NCI-H446 treated with DMSO at 0.1 percent for 48 hours (cell line): ENCODE data around the gene CHST5.
A peak's percentile ranks its signal among the peaks of the same experiment; 100 is the strongest.

Experiments used
- DNase-seq: peaks from one replicate; lab custom pipeline; 2025; lab: John Stamatoyannopoulos, UW

Gene CHST5

DNA sequence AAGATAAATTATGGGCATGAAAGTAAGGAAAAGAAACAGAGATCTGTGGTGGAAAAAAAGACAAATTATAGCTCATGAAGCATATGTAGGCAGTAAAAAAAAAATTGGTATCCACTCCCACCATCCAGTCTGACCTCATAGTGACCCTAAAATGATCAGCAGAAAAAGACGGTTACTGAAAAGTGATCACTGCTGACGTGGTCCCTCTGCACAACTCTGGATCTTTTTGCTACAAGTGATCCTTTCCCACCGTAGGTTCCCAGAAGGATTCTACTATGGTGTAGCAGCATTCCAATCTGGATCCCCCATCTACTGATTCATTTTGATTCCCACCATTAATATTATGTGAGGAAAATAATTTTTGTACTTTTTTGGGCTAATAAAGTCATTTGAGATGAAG, 29.8 kb downstream of the CHST5 start:
- DNase-seq, result no peak

GRCh38 chr16:75503801-75504200, 32.1 kb downstream of the CHST5 start:
- no peak for DNase-seq

GRCh38 chr16:75502916-75503605, 32.8 kb downstream of the CHST5 start:
- no peak for DNase-seq

DNA sequence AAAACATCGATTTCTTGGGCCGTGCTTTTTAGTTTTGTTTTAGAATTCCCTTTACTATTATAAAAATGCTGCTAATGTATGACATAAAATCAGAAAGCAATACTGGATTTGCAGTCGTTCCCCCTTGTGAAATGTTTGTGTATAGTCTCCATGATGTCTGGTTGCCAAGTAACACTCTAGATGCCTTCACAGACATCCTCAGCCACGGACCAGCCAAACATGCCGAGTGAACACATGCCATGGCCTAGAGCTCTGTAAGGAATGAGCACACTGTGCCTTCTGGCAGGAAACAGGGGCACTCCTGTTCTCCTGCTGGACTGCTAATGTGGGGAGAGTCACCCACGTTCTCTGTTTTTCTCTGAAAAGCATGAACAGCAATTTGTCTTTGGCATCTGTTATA, 34.1 kb downstream of the CHST5 start:
- DNase-seq, result peak; percentile 2

DNA sequence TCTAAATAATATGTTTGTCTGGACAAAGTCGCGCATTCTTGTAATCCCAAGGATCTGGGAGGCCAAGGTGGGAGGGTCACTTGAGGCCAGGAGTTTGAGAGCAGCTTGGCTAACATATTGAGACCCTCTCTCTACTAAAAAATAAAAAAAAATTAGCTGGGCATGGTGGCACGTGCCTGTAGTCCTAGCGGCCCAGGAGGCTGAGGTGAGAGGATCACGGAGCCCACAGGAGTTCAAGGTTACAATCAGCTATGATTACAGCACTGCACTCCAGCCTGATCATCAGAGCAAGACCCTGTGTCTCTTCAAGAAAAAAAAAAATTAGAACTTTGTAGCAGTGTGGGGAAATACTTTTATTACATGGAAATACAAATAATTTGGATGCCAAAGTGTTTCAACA, 34.5 kb downstream of the CHST5 start:
- DNase-seq, result no peak

GRCh38 chr16:75498605-75499322, 37.1 kb downstream of the CHST5 start:
- peak; percentile 9 for DNase-seq

GRCh38 chr16:75497558-75497957, 38.4 kb downstream of the CHST5 start:
- peak; percentile 72 for DNase-seq

DNA sequence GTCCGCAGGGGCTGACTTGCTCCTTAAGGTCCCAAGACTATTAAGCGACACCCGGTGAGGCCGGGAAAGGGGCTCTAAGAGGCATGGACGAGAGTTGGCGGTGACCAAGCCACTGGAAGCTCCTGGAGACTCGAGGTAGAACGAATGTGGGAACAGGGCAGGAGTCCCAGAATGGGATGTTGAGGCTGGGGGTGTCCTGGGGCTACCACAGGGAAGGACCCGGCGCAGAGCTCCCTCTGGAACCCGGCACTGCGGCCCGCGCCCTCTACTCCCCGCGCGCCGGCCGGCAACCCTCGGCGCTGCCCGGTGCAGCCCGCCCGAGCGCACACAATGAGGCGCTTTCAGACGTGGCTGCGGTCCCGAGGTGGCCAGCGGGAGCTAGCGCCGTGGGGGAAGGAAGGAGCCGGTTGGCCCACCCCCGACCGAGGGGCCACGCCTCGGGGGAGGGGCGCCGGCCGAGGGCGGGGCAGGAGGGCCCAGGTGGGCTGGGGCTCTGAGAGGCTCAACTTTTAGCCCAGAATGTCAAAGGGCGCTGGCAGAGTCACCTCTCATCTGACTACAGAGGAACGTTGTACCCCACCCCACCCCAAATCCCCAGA, 40.7 kb downstream of the CHST5 start, which contains the start of gene CHST6:
Gene CHST6, minus strand, starts transcription at position 366 of the 599 bp plus-strand sequence. CDS start 15,613 bp downstream, outside the sequence.
- DNase-seq, result no peak

DNA sequence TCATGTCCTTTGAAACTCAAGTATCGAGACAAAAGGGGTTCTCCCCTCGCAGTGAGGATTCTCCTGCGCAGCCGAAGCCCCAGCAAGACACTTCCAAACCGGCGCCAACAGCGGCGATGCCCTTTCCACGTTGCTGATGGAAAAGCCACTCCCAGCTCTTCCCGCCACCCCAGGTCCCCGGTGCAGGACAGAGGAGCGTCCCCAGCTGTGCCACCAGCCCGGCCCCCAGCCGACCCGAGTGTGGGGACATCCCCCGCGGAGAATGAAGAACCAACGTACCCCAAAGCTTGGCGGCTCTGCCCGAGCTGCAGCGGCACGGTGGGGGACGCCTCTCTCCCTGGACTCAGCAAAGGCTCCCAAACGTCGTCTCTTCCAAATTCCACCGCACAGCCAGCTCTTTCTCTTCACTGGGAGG, 41.2 kb downstream of the CHST5 start:
- DNase-seq, result no peak

DNA sequence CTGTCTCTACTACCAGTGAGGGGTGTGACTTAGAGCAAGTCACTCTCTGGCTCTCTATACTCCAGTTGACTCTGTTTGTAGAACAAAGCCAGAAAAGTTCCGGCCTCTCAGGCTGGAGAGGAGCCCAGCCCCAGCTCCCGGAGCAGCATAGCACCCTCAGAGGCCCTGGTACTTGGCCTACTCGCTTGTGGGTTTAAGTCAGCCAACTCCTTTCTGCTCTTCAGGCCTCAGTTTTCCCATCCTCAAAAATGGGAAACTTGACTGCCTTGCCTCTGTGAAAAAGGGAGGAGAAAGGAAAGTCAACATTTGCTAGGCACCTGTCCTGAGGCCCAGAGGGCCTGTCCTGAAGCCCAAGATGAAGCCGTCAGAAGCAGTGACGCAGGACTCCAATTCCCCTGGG, 41.7 kb downstream of the CHST5 start:
- no peak for DNase-seq

DNA sequence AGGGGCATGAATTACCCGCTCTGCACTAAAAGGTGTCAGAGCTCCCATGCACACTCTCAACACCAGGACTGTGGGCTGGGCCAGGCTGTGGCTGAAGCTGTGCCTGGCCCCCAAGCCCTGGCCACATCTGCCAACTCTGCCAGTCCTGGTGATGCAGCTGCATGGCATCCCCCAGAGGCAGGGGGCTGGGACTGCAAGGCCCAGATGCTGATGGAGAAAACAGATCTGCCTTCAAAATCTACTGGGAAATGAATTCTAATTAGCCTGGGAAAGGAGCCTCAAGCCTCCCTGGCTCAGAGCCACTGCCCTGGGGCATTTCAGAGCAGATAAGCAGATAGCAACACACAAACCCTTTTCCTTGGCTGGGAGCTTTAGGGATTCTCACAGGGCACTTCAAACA, 44.0 kb downstream of the CHST5 start:
- DNase-seq, result peak; percentile 5

GRCh38 chr16:75488322-75488721, 47.6 kb downstream of the CHST5 start:
- DNase-seq, result no peak

GRCh38 chr16:75486676-75487313, 49.1 kb downstream of the CHST5 start:
- DNase-seq, result no peak

DNA sequence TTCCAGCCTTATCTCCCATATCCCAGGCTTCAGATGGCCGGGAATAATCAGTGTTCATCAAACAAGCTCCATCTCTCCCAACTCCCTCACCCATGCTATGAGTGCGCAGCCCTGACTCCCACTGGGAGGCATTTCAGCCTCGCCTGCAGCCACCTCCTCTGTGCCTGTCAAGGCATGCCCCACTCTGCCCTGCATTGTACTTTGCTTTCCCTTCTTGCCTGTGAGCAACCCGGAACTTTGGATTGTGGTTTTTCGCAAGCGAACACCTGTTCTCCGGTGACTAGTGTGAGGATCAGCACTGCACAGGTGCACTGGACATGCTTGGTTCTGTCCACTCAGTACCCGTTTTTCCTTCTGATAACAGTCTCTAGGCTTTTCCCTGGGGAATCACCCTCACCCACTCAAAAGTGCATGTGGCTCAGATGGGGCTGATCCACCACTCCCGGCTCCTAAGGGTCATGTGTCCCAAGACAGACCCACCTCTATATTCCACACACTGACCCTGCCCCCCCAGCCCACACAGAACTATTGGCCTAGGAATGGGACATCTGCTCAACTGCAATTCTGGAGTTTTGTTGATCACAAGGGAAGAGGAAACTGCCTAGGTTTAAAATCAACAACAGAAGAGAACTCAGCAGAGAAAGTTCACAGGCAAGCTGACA, 49.8 kb downstream of the CHST5 start:
- no peak for DNase-seq

DNA sequence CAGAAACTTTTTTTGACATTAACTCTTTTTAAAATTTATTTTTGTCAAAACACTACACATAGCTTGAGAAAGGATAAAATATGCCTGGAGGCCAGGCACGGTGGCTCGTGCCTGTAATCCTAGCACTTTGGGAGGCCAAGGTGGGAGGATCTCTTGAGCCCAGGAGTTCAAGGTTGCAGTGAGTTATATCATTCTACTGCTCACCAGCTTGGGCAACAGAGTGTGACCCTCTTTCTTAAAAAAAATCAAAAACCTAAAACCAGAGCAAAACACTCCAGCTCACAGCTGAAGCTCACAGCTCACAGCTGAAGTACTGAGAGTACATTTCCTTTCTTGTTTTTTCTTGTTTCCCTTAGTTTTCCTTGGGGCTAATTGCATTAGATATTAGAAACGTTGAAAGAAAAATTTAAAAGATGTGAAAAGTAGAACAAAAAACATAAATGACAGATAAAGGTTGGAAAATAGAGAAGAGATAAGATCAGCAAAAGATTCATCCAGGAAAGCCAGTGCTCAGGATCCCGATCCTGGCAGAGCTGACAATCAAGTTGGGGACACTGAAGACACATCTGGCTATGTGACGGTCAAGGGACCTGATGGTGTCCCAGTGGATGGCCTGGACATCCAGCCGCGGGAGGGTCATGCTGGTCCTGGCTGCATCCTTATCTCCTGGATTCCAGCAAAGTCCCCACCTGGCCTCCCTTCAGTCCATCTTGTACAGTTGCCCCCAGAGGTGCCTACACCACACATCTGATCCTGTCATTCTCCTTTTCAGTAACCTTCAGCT, 50.5 kb downstream of the CHST5 start:
- no peak for DNase-seq

GRCh38 chr16:75483222-75483621, 52.7 kb downstream of the CHST5 start:
- DNase-seq, result no peak

DNA sequence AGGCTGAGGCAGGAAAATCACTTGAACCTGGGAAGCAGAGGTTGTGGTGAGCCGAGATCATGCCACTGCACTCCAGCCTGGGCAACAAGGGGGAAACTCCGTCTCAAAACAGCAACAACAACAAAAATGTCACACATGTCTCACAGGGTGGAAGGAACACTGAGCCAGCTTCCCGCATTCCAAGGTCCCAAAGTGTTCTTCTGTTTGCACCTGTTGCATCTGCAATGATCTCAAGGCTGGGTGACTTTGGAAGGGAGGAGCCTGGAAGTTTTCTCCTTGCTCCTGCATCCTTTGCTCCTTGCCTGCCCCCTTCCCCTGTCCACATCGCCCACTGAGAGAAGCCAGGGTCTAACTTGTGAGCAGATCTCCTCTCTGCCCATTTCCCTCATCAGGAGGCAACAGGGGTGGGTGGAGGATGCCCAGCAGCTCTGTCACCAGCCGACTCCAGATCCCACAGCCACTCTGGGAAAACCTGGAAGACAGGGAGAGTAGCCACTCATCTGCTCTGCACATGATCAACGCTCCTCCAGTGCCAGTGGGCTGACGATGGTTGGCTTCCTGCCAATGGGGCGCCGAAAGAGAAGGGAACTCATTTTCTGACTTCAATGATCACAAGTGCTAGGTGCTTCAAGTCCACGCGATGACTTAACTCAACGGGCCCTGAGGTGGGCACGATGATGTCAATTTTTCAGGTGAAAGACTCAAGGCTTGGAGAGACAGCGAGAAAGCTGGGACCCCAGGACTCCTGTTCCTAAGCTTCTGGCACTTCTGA, 53.3 kb downstream of the CHST5 start:
- DNase-seq, result no peak

DNA sequence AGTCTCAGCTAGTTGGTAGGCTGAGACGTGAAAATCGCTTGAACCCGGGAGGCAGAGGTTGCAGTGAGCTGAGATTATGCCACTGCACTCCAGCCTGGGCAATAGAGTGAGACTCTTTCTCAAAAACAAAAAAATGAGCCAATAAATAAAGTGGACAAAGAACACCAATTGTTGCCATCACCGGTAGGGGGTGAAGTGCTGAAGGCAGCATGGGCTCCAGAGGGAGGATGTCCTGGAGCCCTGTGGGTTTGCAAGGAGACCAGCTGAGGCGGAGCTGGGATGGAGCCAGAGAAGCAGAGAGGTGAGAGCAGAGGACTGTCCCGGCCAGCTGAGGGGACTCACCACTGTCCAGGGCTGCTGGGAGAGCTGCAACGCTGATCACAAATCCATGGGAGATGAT, 54.4 kb downstream of the CHST5 start:
- DNase-seq, result no peak

DNA sequence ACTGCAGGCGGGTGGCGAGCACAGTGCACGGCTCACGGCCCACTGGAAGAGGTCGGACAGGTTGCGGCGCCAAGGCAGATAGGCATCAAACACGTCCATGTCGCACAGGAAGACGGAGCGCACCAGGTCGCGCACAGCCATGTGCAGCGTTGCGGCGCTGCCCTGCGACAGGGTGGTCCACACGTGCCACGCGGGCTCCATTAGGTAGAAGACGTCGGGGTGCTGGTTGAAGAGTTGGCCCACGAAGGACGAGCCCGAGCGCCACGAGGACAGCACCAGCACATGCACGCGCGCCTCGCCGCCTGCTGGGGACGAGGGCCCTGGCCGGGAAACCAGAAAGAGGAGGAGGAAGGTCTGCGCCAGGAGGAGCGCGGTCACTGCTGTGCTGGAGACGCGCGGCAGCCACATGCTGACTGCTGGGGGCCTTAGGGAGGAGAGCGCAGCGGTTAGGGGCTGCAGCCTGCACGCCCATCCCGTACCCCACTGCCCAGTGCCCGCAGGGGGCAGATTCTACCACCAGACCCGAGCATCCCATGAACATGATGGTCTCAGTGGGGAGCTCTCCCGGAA, 56.4 kb downstream of the CHST5 start:
- DNase-seq, result no peak
